ENCODE results near the gene NDUFA5.
"Not testable (repeated sequence)": the region's sequence is repeated elsewhere in the genome, so short reads cannot be mapped to it uniquely, and the experiment has no call there.

NDUFA5 gene

DNA sequence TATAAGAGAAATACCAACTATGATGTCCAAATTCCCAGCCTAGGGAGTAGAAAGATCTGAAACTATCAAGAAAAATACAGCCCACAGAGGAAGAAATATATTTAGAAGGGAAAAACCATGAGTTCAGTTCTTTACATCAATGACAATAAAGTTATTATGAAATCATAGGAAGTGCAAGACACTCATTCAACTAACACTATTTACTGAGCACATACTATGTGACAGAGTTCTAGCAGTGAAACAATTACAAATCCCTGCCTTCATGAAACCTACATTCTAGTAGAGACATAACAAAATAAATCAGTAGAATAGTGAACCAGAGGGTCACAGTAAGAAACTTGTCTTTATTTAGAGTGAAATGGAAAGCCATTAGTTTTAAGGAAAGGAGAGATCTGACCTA, 2.1 kb downstream of the NDUFA5 start:
- no peak for DNase-seq

GRCh38 chr7:123553159-123553558, 4.5 kb downstream of the NDUFA5 start:
- no peak for DNase-seq

DNA sequence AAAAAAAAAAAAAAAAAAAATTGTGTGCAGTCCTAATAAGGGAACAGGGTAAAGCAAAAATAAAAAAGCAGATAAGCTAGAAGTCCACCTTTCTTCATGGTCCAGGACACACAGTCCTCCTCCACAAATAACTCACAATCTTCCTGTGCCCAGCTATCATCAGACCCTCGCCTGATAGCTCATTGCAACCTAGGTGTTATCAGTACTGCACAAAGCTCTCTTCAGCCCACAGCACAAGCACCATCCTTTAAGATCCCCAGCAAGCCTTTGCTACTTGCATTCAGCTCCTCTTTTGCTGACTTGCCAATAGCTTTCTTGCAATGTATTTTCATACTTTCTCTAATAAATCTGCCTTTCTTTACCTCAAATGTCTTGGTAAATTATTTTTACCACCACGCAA, 5.0 kb downstream of the NDUFA5 start:
- peak; percentile 85 for DNase-seq

GRCh38 chr7:123552134-123552533, 5.5 kb downstream of the NDUFA5 start:
- DNase-seq: not testable (repeated sequence)

DNA sequence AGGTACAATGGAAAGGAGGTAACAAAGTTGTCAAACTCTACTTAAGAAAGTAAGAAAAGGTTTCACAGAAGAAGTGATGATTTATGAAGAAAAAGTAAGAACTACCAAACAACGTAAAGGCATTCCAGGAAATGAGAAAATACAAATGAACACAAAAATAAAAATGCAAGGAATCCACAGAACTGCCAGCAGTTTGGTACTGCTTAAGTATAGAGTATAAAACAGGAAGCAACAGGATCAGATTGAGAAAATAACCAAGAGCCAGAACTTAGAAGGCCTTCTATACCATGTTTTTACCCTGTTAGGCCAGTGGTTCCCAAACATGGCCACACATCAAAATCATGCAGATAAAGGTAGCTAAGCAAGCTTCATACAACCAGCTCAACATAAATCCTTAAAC, 9.2 kb downstream of the NDUFA5 start:
- no peak for DNase-seq

GRCh38 chr7:123539871-123540270, 17.7 kb downstream of the NDUFA5 start:
- DNase-seq: no peak

GRCh38 chr7:123538897-123539296, 18.7 kb downstream of the NDUFA5 start:
- DNase-seq: no peak

- DNase-seq: no peak
These were observed 19.4 kb downstream of the NDUFA5 start for GRCh38 chr7:123538189-123538714.

DNA sequence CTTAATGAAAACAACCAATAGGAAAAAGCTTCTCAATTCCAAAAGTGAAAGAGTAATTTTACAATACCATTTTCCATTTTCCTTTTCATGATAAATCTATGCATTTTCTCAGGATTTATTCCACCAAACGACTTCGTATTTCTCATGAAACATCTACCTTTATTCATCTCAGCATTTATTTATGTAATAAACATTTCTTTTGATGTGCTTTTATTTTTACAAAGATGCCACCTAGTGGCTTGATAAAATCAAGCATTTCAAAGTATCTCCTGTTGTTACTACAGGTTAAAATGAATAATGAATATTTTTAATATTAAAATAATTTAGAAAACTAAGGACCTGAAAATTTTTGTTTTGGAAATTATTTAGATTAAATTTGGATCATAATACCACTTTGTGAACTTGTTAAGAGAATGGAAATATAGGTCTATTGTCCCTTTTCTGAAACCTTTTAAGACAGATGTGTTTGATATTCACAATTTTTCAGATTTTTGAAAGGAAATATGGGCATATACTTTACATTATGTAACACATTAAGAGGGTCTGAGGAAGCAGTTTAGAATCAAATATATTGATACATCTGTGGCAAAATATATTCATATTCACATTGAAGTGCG, 20.5 kb downstream of the NDUFA5 start:
- DNase-seq: peak; percentile 61

DNA sequence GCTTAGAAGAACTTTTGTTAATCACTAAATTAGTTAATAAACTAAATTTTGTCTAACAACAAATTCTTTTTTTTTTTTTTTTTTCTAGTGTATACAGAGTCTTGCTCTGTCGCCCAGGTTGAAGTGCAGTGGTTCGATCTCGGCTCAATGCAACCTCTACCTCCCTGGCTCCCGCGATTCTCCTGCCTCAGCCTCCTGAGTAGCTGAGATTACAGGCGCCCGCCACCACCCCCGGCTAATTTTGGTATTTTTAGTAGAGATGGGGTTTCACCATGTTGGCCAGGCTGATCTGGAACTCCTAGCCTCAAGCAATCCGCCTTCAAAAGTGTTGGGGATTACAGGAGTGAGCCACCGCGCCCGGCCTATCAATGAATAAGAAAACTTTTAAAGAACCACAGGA, 22.1 kb downstream of the NDUFA5 start:
- DNase-seq: no peak

- peak; percentile 96 for DNase-seq
These were observed 23.0 kb downstream of the NDUFA5 start, which contains the start of gene IQUB for GRCh38 chr7:123534383-123535260. TSS of gene IQUB (minus strand) at chr7:123534595. CDS start at chr7:123512340, 22,255 bp downstream.

- DNase-seq: no peak
These were observed 23.7 kb downstream of the NDUFA5 start for GRCh38 chr7:123533929-123534382.

DNA sequence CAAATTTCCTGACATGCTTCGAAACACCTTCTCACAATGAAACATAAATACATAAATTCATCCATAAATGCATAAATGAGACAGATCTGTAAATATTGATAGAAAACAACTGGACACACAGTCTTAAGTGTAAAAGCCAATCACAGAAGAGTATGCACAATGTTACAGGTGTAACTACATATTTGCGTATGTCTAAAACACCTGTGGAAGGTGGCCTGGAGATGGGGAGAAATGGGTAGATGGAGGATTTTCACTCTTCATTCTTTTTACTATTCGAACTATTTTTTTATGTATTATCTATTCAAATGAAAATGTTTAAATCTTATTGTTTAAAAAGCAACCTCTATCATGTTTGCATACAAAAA, 24.1 kb downstream of the NDUFA5 start:
- no peak for DNase-seq

DNA sequence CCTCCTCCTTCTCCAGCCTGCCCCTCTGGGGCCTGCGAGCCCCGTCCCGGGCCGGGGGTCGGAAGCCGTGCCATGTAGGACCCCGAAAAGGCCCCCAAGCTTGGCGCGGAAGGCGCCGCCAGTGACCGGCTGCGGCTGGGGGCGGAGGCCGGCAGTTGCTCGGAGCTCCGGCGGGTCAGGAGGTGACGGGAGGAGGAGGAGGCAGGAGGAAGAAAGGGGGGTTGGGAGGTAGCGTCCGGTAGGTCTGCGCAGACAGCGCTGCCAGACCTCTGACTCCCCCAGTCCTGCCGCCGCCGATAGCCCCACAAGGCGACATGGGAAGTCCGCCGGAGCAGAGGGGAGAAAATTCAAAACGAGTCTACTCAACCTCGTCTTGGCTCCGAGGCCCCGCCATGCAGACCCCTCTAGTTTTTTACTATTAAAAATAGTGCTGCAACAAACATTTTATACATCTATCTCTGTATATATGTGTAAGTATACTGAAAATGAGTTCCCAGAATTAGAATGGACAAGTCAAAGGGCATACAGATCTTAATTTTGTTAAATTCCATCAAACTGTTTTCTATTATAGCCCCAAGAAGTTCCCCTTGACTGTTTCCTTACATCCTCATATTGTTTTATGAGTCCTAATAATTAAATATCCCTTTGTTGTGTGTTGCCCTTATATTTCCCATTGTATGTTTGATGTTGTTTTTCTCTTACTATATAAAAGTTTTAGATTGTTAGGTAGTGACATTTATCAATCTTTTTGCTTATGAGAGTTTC, 24.6 kb downstream of the NDUFA5 start:
- DNase-seq: peak; percentile 39

DNA sequence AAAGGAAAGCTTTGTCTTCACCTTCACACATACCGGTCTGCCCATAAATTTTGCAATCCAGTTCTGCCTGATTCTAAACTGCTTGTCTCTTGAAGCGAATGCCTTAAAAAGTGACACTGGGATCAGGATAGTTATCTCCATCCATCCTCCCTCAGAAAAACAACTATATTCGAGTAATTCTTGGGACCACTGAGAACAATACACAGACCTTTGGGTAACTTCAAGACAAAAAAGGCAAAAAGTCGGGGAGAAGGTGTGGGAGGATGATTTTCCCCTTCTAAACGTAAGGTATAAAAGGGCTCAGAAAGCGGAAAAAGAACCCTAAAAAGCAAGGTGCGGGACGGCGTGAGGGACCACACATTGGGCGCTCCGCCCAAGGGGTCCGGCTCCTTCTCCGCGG, 25.3 kb downstream of the NDUFA5 start:
- not testable (repeated sequence) for DNase-seq

GRCh38 chr7:123530035-123530591, 27.5 kb downstream of the NDUFA5 start:
- DNase-seq: not testable (repeated sequence)

DNA sequence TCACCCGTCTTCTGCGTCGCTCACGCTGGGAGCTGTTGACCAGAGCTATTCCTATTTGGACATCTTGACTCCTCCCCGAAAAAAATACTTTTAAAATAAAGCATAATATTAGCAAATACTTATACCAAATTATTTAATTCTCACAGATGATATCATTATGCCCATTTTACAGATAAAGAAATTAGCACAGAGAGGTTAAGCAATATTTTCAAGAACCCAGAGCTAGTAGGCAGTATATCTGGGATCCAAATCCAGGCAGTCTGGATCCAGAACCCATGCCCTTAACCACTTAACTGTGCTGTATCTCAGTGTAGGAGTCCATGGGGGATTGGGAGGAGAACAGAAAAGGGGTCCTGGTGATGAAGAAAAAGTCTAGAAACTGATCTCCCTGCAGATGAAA, 29.4 kb downstream of the NDUFA5 start:
- DNase-seq: no peak

GRCh38 chr7:123527712-123528225, 29.8 kb downstream of the NDUFA5 start:
- DNase-seq: not testable (repeated sequence)

DNA sequence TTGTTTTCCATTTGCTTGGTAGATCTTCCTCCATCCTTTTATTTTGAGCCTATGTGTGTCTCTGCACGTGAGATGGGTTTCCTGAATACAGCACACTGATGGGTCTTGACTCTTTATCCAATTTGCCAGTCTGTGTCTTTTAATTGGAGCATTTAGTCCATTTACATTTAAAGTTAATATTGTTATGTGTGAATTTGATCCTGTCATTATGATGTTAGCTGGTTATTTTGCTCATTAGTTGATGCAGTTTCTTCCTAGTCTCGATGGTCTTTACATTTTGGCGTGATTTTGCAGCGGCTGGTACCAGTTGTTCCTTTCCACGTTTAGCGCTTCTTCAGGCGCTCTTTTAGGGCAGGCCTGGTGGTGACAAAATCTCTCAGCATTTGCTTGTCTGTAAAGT, 31.1 kb downstream of the NDUFA5 start:
- not testable (repeated sequence) for DNase-seq

DNA sequence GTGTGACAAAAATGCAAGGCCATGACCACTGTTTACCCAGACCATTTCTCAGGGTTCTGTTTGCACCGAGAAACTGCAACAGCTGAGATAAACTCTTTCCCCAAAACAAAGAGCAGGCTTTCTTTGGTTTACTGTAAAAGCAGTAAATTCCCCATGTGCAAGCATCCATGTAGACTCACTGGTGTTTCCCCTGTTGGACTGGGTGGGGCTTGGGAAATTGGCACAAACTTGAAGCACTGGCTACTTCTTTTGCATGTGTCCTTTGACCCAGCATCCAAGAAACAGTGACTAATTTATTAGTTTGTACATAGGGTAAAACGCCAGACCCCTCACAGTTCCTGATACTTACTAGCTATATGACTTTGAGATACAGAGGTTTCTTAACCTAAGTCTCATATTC, 35.6 kb downstream of the NDUFA5 start:
- DNase-seq: no peak

- no peak for DNase-seq
These were observed 52.4 kb downstream of the NDUFA5 start for GRCh38 chr7:123505221-123505620.

GRCh38 chr7:123502201-123502600, 55.4 kb downstream of the NDUFA5 start:
- DNase-seq: no peak
